ENCODE results near the gene NOS1AP. TPM values are rescaled to one million over a fixed set of nuclear protein-coding genes. Genes with fewer than 3 reads are reported as not detected.

NOS1AP gene
- total RNA-seq, 4 donors from 2014 or later: 1.9 to 5.4 (median 3.1) TPM

GRCh38 chr1:162300057-162300917 lies 230.8 kb downstream of the NOS1AP start:
- no peak for ATAC-seq (ENCODE audit: low FRiP score)
- no peak for DNase-seq (ENCODE audit: low spot score)
- no peak for TF ChIP-seq CTCF (IDR thresholded peaks at IDR 0.05)

GRCh38 chr1:162301696-162302095 lies 232.2 kb downstream of the NOS1AP start:
- DNase-seq (ENCODE audit: low spot score) (no peak), ATAC-seq (ENCODE audit: low FRiP score) (no peak)
- TF ChIP-seq CTCF (IDR thresholded peaks at IDR 0.05): no peak

GRCh38 chr1:162302306-162303003 lies 233.0 kb downstream of the NOS1AP start:
- ATAC-seq (ENCODE audit: low FRiP score) (no peak), DNase-seq (ENCODE audit: low spot score) (no peak)
- TF ChIP-seq CTCF (IDR thresholded peaks at IDR 0.05): no peak

- DNase-seq (ENCODE audit: low spot score): no peak
- no peak for ATAC-seq (ENCODE audit: low FRiP score)
- TF ChIP-seq CTCF (IDR thresholded peaks at IDR 0.05): no peak
These were observed 233.5 kb downstream of the NOS1AP start for GRCh38 chr1:162303004-162303344.

- no peak for DNase-seq (ENCODE audit: low spot score)
- TF ChIP-seq CTCF (IDR thresholded peaks at IDR 0.05): no peak
- ATAC-seq (ENCODE audit: low FRiP score): no peak
These were observed 235.2 kb downstream of the NOS1AP start for GRCh38 chr1:162304736-162305135.

GRCh38 chr1:162305969-162306368 lies 236.5 kb downstream of the NOS1AP start:
- no peak for DNase-seq (ENCODE audit: low spot score)
- no peak for TF ChIP-seq CTCF (IDR thresholded peaks at IDR 0.05)
- no peak for ATAC-seq (ENCODE audit: low FRiP score)
